Right forelimb (tissue), 1 donor: ENCODE measurements around the gene XKR7.
"Not testable (repeated sequence)": the region's sequence is repeated elsewhere in the genome, so short reads cannot be mapped to it uniquely, and the experiment has no call there.

Experiments
- DNase-seq: peaks from one replicate; pipeline ENCODE4 v3.0.0-alpha.2; 2018

The XKR7 gene, protein sequence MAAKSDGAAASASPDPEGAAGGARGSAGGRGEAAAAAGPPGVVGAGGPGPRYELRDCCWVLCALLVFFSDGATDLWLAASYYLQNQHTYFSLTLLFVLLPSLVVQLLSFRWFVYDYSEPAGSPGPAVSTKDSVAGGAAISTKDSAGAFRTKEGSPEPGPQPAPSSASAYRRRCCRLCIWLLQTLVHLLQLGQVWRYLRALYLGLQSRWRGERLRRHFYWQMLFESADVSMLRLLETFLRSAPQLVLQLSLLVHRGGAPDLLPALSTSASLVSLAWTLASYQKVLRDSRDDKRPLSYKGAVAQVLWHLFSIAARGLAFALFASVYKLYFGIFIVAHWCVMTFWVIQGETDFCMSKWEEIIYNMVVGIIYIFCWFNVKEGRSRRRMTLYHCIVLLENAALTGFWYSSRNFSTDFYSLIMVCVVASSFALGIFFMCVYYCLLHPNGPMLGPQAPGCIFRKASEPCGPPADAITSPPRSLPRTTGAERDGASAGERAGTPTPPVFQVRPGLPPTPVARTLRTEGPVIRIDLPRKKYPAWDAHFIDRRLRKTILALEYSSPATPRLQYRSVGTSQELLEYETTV

DNA sequence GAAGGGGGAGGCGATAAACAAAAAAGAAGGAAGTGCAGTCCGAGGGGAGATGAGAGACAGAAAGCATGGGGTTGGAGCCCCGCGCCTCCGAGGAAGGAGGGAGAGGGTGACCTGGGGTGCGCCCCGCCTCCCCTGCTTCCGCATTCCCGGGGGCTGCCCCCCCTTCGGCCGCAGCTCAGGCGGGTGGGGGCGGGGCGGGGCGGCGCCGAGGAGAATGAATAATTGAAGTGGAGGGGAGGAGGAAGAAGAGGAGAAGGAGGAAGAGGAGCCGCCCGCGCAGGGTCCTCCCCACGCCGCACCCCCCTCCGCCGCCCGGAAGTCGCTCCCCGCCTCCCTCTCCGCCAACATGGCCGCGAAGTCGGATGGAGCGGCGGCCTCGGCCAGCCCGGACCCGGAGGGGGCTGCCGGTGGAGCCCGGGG lies at the start of gene XKR7:
Gene XKR7 (plus strand): TSS at position 322 of the 420 bp plus-strand sequence. CDS start 25 bp downstream, at position 347.
- DNase-seq = no peak

DNA sequence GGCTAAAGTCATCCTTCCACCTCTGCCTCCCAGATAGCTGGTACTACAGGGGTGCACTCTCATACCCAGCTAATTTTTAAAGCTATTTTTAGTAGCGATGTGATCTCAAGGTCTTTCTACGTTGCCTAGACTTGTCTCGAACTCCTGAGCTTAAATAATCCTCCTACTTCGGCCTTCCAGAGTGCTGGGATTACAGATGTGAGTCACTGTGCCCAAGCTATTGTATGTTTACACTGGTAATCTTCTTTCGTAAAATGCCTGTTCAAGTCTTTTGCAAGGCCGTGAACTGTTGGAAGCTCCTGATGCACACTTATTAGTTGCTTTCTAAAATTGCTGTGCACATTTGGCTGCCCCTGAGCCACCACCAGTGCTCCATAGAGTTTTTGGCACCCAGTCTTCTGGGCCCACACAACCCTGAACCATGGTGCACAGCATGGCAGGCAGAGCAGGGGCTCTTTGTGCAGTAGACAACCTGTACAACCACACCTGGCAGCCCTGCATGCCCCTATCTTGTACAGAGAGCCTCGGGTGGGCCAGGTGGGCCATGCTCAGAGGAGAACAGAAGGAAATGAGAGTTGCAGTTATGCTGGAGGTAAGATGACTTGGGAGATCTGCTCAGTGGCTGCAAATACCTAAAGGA lies 49.4 kb upstream of the XKR7 start:
- no peak for DNase-seq

DNA sequence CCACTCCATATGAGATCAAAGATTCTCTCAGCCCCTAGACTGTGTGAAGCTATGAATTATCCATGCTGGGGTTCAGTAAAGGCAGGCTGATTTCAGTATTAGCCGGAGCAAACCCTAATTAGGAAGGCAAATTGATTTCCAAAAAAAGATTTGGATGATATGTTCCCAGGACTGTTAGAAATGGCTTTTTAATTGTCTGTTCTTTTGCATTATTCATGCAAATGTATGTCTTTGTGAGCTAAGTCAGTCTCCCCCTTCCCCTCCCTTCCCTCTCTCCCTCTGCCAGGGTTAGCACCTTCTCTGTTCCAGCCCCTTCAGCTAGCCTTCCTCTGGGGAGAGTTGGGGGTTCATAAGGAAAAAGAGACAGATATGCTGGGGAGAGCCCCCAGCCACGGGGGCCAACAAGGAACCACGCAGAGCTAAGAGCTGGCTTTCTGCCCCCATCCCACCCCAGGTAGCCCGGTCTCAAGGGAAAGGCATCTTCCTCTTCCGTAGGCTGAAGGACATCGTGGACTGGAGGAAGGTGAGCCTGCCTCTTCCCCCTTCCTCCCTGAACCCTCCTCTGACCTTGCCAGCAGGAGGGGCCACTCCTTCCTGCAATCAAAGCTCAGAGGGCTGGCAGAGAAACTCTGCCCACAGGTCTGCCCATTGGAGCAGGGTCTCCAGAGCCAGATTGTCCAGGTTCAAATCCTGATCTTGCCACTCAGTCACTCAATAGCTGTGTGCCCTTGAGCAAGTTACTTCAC lies 48.4 kb upstream of the XKR7 start:
- no peak for DNase-seq

DNA sequence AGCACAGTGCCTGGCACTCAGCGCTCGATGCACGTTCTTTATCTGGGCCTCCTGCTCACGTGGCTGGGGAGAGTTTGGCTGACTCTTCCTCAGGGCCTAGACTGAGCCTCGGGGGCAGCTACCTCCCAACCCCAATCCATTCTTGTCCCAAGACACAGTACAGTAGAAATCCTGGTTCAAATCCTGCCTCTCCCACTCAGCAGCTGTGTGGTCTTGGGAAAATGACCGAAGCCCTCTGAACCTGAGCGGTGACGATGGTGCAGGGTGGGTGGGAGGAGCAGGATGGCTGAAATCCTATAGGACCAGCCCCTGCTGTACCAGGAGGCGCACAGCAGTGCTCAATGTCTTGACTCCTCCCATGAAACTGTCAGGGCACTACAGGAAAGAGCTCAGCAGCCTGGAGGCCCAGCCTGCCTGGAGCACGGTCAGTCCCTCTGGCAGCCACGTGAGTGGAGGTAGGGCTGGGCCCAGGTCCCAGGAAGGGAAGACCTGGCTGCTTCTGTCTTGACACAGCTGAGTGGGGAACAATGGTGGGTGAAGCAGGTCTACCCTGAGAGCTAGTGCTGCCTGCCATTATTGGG lies 47.6 kb upstream of the XKR7 start:
- DNase-seq = no peak

DNA sequence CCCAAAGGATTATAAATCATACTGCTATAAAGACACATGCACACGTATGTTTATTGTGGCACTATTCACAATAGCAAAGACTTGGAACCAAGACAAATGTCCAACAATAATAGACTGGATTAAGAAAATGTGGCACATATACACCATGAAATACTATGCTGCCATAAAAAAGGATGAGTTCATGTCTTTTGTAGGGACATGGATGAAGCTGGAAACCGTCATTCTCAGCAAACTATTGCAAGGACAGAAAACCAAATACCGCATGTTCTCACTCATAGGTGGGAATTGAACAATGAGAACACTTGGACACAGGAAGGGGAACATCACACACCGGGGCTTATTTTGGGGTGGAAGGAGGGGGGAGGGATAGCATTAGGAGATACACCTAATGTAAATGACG lies 46.5 kb upstream of the XKR7 start:
- DNase-seq = not testable (repeated sequence)

DNA sequence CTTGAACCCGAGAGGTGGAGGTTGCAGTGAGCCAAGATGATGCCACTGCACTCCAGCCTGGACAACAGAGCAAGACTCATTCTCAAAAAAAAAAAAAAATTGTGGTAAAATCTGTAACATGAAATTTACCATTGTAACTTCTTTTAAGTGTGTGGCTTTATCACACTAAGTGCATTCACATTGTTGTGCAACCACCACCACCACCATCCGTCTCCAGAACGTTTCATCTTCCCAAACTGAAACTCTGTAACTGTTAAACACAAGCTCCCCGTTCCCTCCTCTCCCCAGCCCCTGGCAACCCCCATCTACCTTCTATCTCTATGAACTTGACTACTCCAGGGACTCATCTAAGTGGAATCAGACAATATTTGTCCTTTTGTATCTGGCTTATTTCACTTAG lies 45.8 kb upstream of the XKR7 start:
- no peak for DNase-seq

DNA sequence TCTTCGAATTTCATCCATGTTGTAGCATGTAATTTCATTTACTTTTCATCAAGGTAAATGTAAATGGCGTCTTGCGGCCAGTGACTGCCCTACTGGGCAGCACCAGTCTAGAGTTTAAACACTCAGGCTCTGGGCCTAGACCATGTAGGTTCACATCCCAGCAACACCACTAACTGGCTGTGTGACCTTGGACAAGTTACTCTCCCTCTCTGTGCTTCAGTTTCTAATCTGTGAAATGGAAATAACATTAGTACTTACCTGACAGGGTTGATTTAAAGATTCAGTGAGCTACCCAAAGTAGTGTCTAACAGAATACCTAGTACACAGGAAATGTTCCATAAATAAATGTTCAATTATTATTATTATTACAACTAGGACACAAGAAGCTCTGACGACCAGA lies 45.4 kb upstream of the XKR7 start:
- no peak for DNase-seq

DNA sequence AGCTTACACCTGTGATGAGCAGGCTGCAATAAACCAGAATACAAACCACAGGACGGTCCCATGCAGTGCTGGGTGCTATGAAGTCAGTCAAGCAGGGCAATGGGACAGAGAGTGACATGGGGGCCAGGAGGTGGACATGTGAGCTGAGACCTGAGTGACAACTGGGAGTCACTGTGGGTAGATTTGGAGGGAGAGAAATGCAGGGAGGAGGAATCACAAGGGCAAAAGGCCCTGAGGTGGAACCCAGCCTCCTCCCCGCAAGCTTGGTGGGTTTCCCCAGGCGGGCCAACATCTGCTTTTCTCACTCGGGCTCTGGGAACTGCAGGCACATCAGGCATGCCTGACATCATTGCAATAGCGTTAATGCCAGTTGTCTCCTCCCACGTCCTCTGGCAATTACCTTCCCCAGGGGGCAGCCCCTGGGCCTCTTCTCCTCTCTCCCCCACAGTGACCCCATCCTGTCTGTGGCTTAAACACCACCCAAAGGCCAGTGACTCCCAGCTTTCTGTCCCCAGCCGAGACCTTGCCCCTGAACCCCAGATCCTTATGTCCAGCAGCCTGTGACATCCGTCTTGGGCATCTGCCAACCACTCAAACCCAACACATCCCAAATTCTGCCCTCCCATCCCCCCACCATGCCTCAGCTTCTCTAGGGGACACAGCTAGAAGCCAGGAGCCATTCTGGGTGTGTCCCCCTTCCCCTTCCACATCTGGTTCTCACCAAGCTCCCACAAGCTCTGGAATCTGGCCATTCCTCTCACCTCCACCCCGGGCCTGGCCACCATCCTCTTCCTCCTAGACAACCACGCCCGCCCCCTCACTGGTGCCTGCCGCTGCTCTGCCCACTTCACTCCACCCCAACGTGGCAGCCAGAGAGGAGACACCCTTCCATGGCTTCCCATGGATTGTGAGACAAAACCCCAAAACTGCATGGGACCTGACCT lies 44.3 kb upstream of the XKR7 start:
- no peak for DNase-seq

DNA sequence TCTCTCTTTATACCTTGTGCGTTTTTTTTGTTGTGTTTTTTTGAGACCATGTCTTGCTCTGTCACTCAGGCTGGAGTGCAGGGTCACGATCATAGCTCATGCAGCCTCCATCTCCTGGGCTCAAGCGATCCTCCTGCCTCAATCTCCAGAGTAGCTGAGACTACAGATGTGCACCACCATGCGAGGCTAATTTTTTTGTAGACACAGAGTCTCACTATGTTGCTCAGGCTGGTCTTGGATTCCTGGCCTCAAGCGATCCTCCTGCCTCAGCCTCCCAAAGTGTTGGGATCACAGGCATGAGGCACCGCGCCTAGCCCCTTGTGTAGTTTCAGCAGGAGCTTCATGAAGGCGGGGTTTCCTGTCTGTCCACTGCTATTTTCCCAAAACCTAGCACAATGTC lies 43.4 kb upstream of the XKR7 start:
- DNase-seq = no peak

DNA sequence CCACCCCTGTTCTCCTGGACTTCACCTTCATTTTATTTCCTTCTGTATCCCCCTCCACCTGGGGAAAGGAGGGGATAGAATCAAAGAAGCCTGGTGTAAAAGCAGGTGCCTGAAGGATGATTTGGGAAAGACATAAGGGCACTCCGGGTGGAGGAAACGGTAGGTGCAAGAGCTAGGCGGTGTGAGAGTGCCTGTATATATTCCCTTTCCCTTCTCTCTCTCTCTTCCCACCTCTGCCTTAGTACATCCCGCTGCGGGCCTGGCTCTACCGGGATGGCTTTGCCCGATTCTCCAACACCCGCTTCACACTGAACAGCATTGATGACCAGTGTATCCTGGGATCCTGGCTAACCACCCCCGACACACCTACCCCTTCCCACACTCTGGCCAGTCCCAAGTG lies 42.3 kb upstream of the XKR7 start:
- no peak for DNase-seq

DNA sequence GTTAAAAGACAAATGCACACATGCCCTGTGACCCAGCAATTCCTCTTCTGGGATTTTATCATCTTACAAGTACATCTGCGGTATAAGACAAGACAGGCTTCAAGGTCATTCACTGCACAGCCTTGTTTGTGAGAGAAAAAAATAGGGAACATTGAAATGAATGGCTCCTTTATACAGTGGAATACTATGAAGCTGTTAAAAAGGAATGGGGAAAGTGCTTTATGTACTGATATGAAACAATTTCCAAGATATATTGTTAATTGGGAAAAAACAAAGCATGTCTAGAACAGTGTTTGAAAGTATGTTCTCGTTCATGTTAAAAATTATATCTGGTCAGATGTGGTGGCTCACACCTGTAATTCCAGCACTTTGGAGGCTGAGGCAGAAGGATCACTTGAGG lies 41.5 kb upstream of the XKR7 start:
- no peak for DNase-seq

DNA sequence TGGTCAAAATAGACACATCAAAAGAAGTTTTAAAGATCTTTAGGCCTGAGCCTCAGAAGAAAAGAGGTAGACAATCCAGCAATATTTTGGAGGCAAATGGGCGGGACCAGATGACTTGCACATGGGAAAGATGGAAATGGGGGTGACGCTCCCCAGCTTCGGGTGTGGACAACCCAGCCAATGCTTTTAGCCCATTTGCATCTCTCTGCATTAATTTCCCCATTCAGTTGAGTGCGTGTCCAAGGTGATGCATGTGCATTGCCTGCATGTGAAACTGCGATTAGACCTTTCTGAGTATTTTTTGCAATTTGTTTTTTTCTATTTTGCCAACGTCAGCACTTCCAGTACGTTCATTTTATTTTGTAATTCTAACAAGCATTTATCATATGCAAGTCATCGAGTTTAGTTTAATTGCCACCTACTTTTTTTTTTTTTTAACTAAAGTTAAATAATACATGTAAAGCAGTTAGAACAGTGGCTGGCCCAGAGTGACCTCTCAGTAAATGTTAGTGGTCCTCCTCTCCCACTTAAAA lies 40.3 kb upstream of the XKR7 start:
- DNase-seq = no peak

DNA sequence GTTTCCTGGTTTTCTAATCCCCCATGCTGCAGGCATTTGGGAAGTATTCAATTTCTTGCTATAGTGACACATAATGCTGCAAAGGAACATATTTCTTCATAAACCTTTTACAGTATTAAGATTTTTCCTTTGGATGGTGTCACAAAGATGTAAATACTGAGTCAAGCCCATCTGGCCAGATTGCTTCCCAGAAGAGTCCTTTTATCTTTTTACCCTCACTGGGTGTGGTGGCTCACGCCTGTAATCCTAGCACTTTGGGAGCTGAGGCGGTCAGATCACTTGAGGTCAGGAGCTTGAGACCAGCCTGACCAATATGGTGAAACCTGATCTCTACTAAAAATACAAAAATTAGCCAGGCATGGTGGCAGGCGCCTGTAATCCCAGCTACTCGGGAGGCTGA lies 38.3 kb upstream of the XKR7 start:
- not testable (repeated sequence) for DNase-seq

DNA sequence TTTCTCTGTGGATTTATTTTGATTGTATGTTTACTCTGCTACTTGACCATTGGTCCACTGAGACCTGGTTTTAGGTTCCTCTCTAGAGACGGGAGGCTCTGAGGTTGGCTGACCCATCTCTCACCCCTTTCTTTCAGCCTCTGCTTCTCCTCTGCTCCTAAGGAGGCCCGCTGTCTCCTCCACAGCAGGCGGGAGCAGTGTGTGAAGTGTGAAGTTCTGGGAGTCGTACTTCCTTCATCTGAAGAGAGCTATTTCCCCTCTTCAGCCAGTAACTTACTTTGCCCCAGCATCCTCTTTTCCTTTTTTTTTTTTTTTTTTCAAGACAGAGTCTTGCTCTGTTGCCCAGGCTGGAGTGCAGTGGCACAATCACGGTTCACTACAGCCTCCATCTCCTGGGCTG lies 37.2 kb upstream of the XKR7 start:
- no peak for DNase-seq

DNA sequence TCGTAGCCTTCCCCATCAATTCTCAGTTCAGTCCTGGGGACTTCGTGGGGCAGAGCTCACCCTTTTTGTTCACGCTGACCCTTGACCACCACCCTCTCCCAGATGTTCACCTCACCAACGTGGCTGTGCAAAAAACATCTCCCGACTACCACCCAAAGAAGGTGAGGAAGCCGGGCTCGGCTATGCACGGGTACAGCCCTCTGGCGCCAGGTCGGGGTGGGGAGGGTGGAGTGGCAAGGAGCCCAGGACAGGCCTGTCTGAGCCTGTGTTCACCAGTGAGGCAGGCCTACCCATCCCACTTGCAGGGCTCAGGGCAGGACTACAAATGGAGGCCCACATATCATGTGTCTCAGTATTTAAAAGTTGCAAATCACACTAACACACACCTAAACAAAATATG lies 34.3 kb upstream of the XKR7 start:
- no peak for DNase-seq

DNA sequence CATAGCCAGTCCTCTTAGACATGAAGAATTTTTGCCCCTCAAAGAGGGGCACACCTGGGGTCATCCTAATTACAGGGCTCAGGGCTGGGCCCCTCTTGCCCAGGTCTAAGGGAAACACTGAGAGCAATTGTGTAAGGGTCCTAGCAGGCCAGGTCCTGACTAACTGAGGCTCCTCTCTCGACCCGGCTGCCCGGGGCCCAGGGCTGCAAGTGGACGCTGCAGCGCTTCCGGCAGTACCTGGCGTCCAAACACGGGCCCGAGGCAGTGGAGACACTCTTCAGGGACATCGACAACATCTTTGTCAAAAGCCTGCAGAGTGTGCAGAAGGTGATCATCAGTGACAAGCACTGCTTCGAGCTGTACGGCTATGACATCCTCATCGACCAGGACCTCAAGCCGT lies 33.5 kb upstream of the XKR7 start:
- DNase-seq = no peak

DNA sequence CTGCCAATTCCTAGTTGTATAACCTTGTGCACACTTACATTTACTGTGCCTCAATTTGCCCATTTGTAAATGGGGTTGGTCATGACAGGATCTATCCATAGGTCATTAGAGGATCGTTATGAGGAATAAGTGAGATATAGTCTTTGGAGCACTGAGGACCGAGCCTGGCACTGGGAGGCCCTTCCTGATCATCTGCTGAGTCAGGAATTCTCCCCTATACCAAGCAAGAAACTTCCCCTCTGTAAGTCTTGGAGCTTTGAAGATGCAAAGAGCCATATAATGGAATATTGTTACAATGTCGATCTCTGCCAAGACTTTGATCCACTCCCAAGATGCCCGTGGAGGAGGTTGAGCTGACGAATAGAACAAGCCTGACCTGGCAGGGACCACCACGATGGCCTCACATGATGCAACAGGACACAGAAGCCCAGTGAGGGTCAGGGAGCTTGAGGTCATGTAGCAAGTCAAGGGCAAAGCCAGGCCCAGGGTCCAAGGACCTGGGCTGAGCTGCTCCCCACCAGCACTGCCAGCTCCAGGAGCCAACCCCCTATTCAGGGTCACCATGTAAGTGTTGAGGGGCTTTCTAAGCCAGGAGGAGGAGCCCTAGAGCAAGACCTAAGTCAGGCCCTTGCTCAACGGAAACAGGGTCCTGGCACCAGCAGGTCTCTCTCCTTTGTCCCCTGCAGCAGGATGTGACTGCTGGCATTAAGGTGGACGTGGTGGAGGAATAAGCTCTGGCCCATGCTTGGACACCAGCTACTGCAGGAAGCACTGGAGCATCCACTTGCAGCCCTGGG lies 32.8 kb upstream of the XKR7 start:
- no peak for DNase-seq

DNA sequence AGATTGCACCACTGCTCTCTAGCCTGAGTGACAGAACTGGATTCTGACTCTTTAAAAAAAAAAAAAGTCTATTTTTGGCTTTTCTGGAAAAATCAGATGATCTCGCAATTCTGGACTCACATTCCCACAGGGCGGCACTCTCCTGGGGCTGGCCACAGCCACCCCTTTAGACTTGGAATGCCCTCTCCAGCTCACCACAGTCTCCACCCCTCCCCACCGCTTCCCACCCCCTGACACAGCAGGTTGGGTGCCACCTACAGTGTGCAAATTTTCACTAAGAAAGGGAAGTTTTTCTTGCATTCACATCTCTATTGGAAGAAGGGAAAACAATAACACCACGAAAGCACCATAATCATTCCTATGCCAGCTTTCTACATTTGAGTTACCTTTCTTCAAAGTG lies 31.5 kb upstream of the XKR7 start:
- no peak for DNase-seq

DNA sequence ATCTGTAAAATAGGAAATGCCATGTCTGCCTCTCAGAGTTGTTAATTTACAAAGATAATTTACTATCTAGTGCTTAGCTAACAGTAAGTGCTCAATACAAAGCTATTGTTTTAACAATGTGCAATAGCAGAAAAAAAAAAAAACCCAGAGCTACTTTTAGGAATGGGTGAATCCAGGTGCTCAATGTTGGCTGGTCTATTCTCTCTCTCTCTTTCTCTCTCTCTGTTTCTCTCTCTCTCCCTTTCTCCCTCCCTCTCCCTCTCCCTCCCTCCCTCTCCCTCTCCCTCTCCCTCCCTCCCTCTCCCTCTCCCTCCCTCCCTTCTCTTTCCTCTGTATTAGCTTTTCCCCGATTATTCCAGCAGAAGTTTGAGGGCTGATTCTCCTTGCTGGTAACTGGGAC lies 30.1 kb upstream of the XKR7 start:
- no peak for DNase-seq

DNA sequence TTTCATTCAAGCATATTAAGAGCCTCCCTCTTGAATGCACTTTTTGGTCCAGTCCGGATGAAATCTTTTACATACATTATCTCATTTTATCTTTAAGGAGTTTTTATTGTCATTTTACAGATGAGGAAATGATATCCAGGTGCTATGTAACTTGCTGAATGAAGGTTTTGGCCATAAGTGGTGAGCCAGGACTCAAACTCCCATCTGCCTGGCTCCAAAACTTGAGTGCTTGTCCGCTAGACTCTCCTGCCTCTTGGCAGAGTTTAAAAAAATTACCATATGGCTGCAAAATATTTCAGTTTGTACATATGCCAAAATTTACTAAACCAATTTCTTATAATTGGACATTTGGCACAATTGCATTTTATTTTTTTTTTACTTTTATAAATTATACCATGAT lies 28.3 kb upstream of the XKR7 start:
- DNase-seq = no peak

DNA sequence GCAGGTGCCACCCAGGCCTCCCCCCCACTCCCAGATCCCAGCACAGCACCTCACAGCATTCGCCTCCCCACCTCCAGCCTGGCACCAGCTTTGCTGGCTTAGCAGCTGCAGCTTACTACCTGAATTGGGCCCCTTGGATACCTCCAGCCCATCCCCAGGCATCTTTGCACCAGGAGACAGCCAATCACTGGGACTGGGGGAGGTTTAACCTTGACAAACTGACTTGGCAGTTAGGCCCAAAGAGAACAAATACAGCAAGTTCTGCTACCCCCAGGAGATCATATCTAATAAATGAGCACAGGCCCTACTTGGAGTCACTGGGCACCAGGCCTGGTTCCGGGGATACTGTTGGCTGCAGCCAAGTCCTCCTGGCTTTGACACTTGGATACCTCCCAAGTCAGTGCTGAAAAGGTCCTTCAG lies 24.9 kb upstream of the XKR7 start:
- DNase-seq = no peak
